ENCODE data around the gene WDR93.

DNA sequence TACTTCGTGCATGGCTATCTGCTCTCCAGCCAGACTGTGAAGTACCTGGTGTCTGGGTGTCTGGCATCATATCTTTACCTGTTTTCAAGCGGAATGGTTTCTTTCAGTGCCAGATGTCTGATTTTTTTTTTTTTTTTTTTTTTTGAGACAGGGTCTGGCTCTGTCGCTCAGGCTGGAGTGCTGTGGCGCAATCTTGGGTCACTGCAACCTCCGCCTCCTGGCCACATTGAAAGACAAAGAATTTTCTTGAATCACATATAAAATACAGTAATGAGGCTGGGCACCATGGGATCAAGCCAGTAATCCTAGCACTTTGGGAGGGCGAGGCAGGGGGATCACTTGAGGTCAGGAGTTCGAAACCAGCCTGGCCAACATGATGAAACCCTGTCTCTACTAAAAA, 63.2 kb downstream of the WDR93 start:
- TF ChIP-seq POLR2AphosphoS5 (IDR thresholded peaks at IDR 0.05; ENCODE audit: borderline replicate concordance, low read depth, low read length) (no peak), EZH2 (IDR thresholded peaks at IDR 0.05) (no peak)
